Measurements from ENCODE around the gene DCAF11.

Gene DCAF11

GRCh38 chr14:24079491-24080141 is 35.0 kb upstream of the DCAF11 start:
- no peak for DNase-seq (ENCODE audit: low read depth in 2 of 2)

DNA sequence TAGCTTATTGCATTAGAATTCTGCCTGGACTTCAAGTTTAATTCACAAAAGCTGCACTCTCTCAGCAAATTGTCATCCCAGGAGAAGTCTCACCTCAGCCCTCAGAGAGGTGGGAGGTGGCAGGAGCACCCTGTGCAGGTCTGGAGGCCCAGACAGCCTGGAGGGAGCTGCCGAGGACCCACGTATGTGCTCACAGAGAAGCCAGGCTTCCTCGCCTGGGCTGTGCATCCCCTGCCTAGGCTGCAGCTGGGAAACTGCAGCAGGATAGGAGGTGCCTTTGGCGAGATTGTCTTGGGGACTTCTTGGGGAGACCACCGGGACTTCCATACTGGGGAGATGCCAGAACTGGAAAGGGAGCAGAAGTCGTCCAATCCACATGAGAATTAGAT is 34.4 kb upstream of the DCAF11 start:
- no peak for DNase-seq (ENCODE audit: low read depth in 2 of 2)

DNA sequence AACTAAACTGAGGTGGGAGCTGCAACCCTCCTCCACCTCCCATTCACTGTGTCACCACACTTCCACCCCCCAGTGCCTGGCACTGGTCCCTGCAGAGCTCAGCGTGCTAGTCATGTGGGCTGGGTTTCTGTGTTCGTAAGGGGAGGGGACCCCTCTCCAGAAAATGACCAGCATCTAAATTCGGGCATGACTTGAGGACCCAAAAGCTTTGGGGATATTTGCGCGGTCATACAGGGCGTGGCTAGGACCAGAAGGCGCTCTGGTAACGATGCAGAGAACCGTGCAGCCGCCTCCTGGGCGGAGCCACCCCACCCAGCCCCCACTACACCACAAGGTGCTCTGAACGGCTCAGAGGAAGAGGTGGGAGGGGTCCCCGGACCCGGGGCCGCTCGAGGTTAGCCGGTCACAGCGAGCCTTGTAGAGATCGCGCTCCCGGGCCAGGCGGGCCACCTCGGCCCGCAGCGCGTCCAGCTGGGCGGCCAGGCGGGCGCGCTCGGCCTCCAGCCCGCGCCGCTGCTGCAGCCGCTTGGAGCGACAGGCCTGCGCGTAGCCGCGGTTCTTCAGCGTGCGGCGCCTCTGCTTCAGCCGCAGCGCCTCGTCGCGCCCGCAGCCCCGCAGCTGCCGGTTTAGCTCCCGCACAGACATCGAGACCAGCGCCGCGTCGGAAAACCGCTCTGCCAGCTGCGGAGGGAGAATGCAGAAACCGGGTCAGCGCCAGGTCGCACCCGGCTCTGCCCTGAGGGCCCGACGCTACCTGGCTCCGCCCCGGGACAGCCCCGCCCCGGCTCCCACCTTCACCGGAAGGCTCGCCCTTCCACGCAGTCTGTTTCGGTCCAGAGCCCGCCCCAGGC is 33.5 kb upstream of the DCAF11 start:
- peak; percentile 53 to 64 for DNase-seq (ENCODE audit: low read depth in 2 of 2)

- no peak for DNase-seq (ENCODE audit: low read depth in 2 of 2)
Observed at GRCh38 chr14:24081739-24082211, 32.8 kb upstream of the DCAF11 start.

- no peak for DNase-seq (ENCODE audit: low read depth in 2 of 2)
Observed at GRCh38 chr14:24082411-24083080, 32.0 kb upstream of the DCAF11 start.

- no peak for DNase-seq (ENCODE audit: low read depth in 2 of 2)
Observed at GRCh38 chr14:24083462-24083861, 31.1 kb upstream of the DCAF11 start.

GRCh38 chr14:24084440-24084839 is 30.1 kb upstream of the DCAF11 start:
- DNase-seq (ENCODE audit: low read depth in 2 of 2): no peak

DNA sequence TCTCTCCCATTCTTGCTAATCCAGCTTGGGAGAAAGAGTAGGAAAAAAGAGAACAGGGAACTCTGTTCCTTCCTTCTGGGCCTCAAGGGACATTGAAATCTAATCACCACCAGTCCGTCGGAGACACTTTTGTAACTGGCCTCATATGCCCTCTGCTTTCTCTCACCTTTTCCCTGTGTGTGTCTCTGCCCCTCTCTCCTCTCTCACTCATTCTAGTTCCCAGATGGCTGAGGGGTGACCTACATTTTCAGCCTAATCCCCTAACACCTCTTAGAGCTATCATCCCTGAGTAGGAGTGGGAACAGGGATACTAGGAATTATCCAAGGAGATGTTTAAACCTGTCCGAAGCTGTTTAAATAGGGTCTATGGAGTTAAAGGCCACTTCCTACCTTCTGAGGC is 29.4 kb upstream of the DCAF11 start:
- DNase-seq (ENCODE audit: low read depth in 2 of 2): no peak

GRCh38 chr14:24086193-24086955 is 28.2 kb upstream of the DCAF11 start:
- no peak for DNase-seq (ENCODE audit: low read depth in 2 of 2)

DNA sequence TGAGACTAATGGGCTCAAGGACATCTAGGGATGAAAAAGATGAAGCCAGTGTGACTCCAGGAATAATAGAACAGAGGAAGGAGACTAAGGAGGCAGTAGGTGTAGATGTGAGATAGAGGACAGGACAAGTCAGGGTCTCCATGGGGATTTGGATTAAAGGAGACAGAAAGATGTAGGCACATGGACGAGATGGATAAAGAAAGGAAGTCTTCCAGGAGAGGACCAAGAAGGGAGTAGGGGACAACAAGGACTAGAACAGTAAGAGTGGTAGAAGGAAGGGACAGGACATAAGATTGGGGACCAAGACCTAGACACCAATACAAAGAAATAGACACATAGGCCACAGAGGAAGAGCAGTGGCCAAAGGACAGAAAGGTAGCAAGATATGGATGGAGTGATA is 27.6 kb upstream of the DCAF11 start:
- DNase-seq (ENCODE audit: low read depth in 2 of 2): no peak

DNA sequence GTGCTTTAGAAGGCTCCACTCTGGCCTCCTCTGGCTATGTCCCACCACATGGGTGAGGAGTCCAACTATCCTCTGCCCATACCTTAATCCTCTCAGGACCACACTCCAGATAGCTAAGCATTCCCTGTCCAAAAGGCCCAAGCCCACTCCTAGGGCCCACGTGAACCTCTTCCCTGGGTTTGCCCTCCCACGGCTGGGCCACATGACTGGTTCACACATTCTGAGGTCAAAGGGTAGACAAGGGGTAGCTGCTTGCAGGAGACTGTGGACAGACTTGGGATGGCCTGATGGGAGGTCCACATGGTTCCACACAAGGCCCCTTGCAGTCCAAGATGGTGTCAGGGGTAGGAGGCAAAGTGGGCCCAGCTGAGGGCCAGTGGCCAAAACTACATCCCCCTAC is 26.5 kb upstream of the DCAF11 start:
- DNase-seq (ENCODE audit: low read depth in 2 of 2): no peak

DNA sequence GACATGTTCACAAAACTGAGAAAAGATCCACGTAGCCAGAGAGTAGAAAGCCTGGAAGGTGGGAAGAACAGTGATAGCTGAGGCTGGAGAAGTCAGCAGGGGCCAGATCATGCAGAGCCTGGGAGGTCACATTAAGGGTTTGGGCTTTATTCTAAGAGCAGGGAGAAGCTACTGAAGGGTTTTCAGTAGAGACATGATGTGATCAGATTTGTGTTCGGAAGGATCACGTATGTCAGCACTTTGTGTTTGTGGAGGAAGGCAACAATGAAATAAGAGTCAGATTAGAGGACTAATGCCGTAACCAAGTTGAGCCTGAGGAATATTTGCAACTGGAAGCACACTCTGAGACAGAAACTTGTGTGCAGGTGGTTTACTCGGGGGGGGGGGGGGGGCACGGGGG is 24.7 kb upstream of the DCAF11 start:
- DNase-seq (ENCODE audit: low read depth in 2 of 2): no peak

DNA sequence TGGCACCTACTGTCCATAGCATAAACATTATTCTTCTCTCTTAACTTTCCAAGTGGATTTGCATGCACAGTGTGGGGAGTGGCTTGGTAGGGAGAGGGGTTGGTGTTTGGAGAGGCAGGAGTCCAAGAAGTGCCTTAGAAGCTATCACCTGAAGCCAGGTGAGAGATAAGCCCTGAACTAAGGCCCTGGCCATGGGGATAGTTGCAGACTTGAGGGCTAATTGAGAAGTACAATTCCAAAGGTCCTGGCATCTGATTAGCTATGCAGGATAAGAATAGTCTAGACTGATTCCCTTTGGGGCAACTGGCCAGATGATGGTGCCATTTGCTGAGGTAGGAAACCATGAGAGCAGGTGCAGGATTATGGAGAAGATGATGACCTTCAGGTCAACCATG is 22.5 kb upstream of the DCAF11 start:
- DNase-seq (ENCODE audit: low read depth in 2 of 2): no peak

GRCh38 chr14:24092505-24093206 is 21.9 kb upstream of the DCAF11 start:
- no peak for DNase-seq (ENCODE audit: low read depth in 2 of 2)

GRCh38 chr14:24093207-24093900 is 21.2 kb upstream of the DCAF11 start:
- DNase-seq (ENCODE audit: low read depth in 2 of 2): no peak

GRCh38 chr14:24093901-24094840 is 20.4 kb upstream of the DCAF11 start, which contains the start of gene PCK2:
Gene PCK2 (plus strand): TSS chr14:24094311. CDS start chr14:24094406, 95 bp downstream.
- peak; percentile 85 to 89 for DNase-seq (ENCODE audit: low read depth in 2 of 2)

GRCh38 chr14:24094841-24095270 is 19.7 kb upstream of the DCAF11 start:
- no peak for DNase-seq (ENCODE audit: low read depth in 2 of 2)

GRCh38 chr14:24095271-24096068 is 19.1 kb upstream of the DCAF11 start:
- peak in 1 of 2 donors; percentile 56 for DNase-seq (ENCODE audit: low read depth in 2 of 2)

Measured in activated CD4-positive, alpha-beta T cell treated with anti-CD3 and anti-CD28 coated beads for 24 hours (primary cell).